AML-193 (cell line): ENCODE measurements around the gene EGFL6.

ENCODE experiments used
- DNase-seq, 2 experiments: peaks; one replicate each; lab custom pipeline; 2025; lab: John Stamatoyannopoulos, UW

EGFL6 gene

GRCh38 chrX:13569479-13570260, at the start of gene EGFL6:
EGFL6 (plus strand) TSS chrX:13569601; CDS start chrX:13569862, 261 bp downstream.
- no peak for DNase-seq

GRCh38 chrX:13520351-13520750, 49.0 kb upstream of the EGFL6 start:
- DNase-seq = no peak

GRCh38 chrX:13520936-13521335, 48.5 kb upstream of the EGFL6 start:
- no peak for DNase-seq

- no peak for DNase-seq
These were observed 46.6 kb upstream of the EGFL6 start for GRCh38 chrX:13522811-13523210.

- no peak for DNase-seq
These were observed 35.7 kb upstream of the EGFL6 start for GRCh38 chrX:13533726-13534125.

- no peak for DNase-seq
These were observed 33.8 kb upstream of the EGFL6 start for GRCh38 chrX:13535376-13536165.

- DNase-seq = no peak
These were observed 32.9 kb upstream of the EGFL6 start for GRCh38 chrX:13536551-13536950.

GRCh38 chrX:13538414-13538813, 31.0 kb upstream of the EGFL6 start:
- no peak for DNase-seq

GRCh38 chrX:13540602-13541001, 28.8 kb upstream of the EGFL6 start:
- no peak for DNase-seq

GRCh38 chrX:13545726-13546125, 23.7 kb upstream of the EGFL6 start:
- no peak for DNase-seq

GRCh38 chrX:13547671-13548070, 21.7 kb upstream of the EGFL6 start:
- DNase-seq = no peak

- no peak for DNase-seq
These were observed 19.1 kb upstream of the EGFL6 start for GRCh38 chrX:13550346-13550745.

GRCh38 chrX:13551610-13552009, 17.8 kb upstream of the EGFL6 start:
- no peak for DNase-seq

- no peak for DNase-seq
These were observed 16.5 kb upstream of the EGFL6 start for GRCh38 chrX:13552892-13553291.

- DNase-seq = no peak
These were observed 3.9 kb upstream of the EGFL6 start for GRCh38 chrX:13565511-13565910.

GRCh38 chrX:13570261-13570605, 832 bp downstream of the EGFL6 start:
- no peak for DNase-seq

GRCh38 chrX:13571136-13571535, 1.7 kb downstream of the EGFL6 start:
- DNase-seq = no peak

- no peak for DNase-seq
These were observed 5.2 kb downstream of the EGFL6 start for GRCh38 chrX:13574600-13574999.

GRCh38 chrX:13579661-13580060, 10.3 kb downstream of the EGFL6 start:
- no peak for DNase-seq

GRCh38 chrX:13581554-13581953, 12.2 kb downstream of the EGFL6 start:
- no peak for DNase-seq

- DNase-seq = no peak
These were observed 18.5 kb downstream of the EGFL6 start for GRCh38 chrX:13587786-13588477.

GRCh38 chrX:13590207-13590606, 20.8 kb downstream of the EGFL6 start:
- DNase-seq = no peak

- no peak for DNase-seq
These were observed 21.5 kb downstream of the EGFL6 start for GRCh38 chrX:13590914-13591313.
